ENCODE measurements around the gene SLC26A2.

Gene SLC26A2

DNA sequence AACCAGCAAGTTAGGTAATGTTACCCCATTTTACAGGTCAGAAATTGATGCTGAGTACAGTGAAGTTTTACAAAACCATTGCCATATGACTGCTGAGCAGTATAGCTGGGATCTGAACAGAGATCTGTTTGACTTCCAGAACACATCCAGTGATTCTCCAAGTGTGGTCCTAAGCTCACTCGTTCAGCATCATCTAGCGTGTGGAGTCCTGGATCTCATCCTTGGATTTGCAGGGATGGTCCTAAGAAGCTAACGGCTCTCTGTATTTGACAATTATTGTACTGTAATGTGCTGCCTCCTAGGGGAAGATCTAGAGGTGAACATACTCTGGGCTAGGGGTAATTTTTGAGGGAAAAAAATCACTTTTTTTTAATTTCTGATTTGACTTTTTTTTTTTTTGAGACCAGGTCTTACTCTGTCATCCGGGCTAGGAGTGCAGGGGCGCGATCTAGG is 1.4 kb downstream of the SLC26A2 start:
- Histone ChIP-seq H3K27me3 (ENCODE audit: control insufficient read depth in 3 of 3, insufficient read depth in 3 of 3, low read depth in 1 of 3, low read length in 3 of 3) (peaks cover 0 to 4% (median 0%) of the 10 kb centered on the region in 3 experiments), H3K4ac (ENCODE audit: low read length) (no peak overlapping the region), H4K8ac (ENCODE audit: low read depth, low read length) (no peak overlapping the region), H3K27ac (replicated peaks; ENCODE audit: low read length) (no peak overlapping the region), H3K4me2 (ENCODE audit: insufficient read depth, low read length, poor library complexity, severe bottlenecking) (no peak overlapping the region), H3K9ac (ENCODE audit: low read depth, low read length, poor library complexity) (no peak overlapping the region), H2BK120ac (ENCODE audit: low read depth, low read length) (no peak overlapping the region), H2BK15ac (ENCODE audit: low read length) (no peak overlapping the region), H2BK5ac (ENCODE audit: low read length) (no peak overlapping the region), H2AK5ac (ENCODE audit: low read depth, low read length) (no peak overlapping the region), H3K14ac (ENCODE audit: low read length) (no peak overlapping the region), H2BK12ac (ENCODE audit: low read length) (no peak overlapping the region), H3K23ac (ENCODE audit: low read depth, low read length, poor library complexity) (no peak overlapping the region), H3K4me1 (ENCODE audit: control insufficient read depth in 2 of 2, insufficient read depth in 1 of 2, low read depth in 1 of 2, low read length in 2 of 2) (peaks cover 6 to 8% of the 10 kb centered on the region in 2 donors), H3K79me1 (ENCODE audit: low read depth, low read length) (no peaks in the 10 kb centered on the region), H3K36me3 (replicated peaks in 1 of 2; ENCODE audit: control insufficient read depth in 2 of 2, insufficient read depth in 2 of 2, low read length in 2 of 2) (no peaks in the 10 kb centered on the region), H3K18ac (ENCODE audit: low read length) (no peak overlapping the region), H3K9me3 (replicated peaks in 1 of 2; ENCODE audit: control insufficient read depth in 2 of 2, insufficient read depth in 1 of 2, low read depth in 1 of 2, low read length in 2 of 2) (no peaks in the 10 kb centered on the region), H4K91ac (ENCODE audit: low read depth, low read length, poor library complexity) (no peak overlapping the region), H2AFZ (ENCODE audit: low read length) (no peak overlapping the region), H3K4me3 (ENCODE audit: low read length in 2 of 2) (no peak overlapping the region)
- no CpG with 5 or more reads among the region's 6 CpGs for WGBS, 2 donors (ENCODE audit: extremely low coverage in 2 of 2, insufficient read length in 2 of 2, insufficient replicate concordance in 1 of 2)
- no peak for DNase-seq (ENCODE audit: low spot score)

DNA sequence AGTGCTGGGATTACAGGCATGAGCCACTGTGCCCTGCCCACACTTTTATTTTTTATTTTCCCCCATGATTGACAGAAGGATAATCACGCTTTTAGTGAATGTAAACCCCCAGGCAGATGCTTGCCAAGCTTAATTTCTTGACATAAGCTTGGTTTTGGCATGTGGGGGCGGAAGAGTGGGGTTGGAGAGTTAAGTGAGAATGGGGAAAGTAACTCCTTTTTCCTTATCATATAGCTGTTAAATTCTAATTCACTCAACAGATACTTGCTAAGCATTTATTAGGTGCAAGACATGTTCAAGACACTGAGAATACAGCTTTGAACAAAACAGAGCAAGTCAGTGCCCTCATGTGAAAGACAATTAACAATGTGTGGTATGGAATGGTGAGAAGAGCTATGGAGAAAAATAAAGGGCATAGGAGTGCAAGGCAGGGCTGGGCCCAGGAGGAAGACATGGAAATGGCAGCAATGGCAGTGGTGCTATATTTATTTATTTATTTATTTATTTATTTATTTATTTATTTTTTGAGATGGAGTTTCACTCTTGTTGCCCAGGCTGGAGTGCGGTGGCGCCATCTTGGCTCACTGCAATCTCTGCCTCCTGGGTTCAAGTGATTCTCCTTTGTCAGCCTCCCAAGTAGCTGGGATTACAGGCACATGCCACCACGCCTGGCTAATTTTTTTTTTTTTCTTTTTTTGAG is 2.2 kb downstream of the SLC26A2 start:
- H3K4ac ChIP-seq (ENCODE audit: low read length) = no peak overlapping the region
- H4K91ac ChIP-seq (ENCODE audit: low read depth, low read length, poor library complexity) = no peak overlapping the region
- no peak overlapping the region for H3K4me3 ChIP-seq (ENCODE audit: low read length in 2 of 2)
- DNase-seq (ENCODE audit: low spot score) = no peak
- H3K79me1 ChIP-seq (ENCODE audit: low read depth, low read length) = no peaks in the 10 kb centered on the region
- H3K27me3 ChIP-seq (ENCODE audit: control insufficient read depth in 3 of 3, insufficient read depth in 3 of 3, low read depth in 1 of 3, low read length in 3 of 3) = peaks cover 0 to 4% (median 0%) of the 10 kb centered on the region in 3 experiments
- H3K36me3 ChIP-seq (replicated peaks in 1 of 2; ENCODE audit: control insufficient read depth in 2 of 2, insufficient read depth in 2 of 2, low read length in 2 of 2) = no peaks in the 10 kb centered on the region
- H4K8ac ChIP-seq (ENCODE audit: low read depth, low read length) = no peak overlapping the region
- H3K9ac ChIP-seq (ENCODE audit: low read depth, low read length, poor library complexity) = no peak overlapping the region
- H2AK5ac ChIP-seq (ENCODE audit: low read depth, low read length) = no peak overlapping the region
- H2BK12ac ChIP-seq (ENCODE audit: low read length) = no peak overlapping the region
- no peak overlapping the region for H3K23ac ChIP-seq (ENCODE audit: low read depth, low read length, poor library complexity)
- H3K4me1 ChIP-seq (ENCODE audit: control insufficient read depth in 2 of 2, insufficient read depth in 1 of 2, low read depth in 1 of 2, low read length in 2 of 2) = peaks cover 6 to 8% of the 10 kb centered on the region in 2 donors
- no CpG with 5 or more reads among the region's 5 CpGs for WGBS, 2 donors (ENCODE audit: extremely low coverage in 2 of 2, insufficient read length in 2 of 2, insufficient replicate concordance in 1 of 2)
- no peak overlapping the region for H3K18ac ChIP-seq (ENCODE audit: low read length)
- no peak overlapping the region for H3K4me2 ChIP-seq (ENCODE audit: insufficient read depth, low read length, poor library complexity, severe bottlenecking)
- H2BK120ac ChIP-seq (ENCODE audit: low read depth, low read length) = no peak overlapping the region
- H2BK15ac ChIP-seq (ENCODE audit: low read length) = no peak overlapping the region
- H2AFZ ChIP-seq (ENCODE audit: low read length) = no peak overlapping the region
- no peak overlapping the region for H2BK5ac ChIP-seq (ENCODE audit: low read length)
- no peak overlapping the region for H3K14ac ChIP-seq (ENCODE audit: low read length)
- no peak overlapping the region for H3K27ac ChIP-seq (replicated peaks; ENCODE audit: low read length)
- no peaks in the 10 kb centered on the region for H3K9me3 ChIP-seq (replicated peaks in 1 of 2; ENCODE audit: control insufficient read depth in 2 of 2, insufficient read depth in 1 of 2, low read depth in 1 of 2, low read length in 2 of 2)

DNA sequence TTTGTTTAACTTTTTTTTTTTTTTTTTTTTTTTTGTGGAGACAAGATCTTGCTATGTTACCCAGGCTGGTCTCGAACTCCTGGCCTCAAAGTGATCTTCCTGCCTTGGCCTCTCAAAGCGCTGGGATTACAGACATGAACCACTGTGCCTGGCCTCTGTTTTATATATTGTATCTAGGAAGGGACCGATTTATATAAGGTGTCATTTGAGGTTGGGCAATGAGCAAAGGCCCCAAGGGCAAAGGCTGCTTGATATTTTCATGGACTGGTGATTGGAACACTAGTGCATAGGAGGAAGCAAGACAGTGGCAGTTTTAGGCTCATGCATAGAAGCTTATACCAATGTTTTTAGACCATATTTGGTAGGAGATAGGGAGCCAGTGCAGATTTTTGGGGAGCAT is 3.2 kb downstream of the SLC26A2 start:
- Histone ChIP-seq H3K14ac (ENCODE audit: low read length) (no peak overlapping the region), H3K27me3 (ENCODE audit: control insufficient read depth in 3 of 3, insufficient read depth in 3 of 3, low read depth in 1 of 3, low read length in 3 of 3) (peaks cover 0 to 4% (median 0%) of the 10 kb centered on the region in 3 experiments), H3K4ac (ENCODE audit: low read length) (no peak overlapping the region), H2BK12ac (ENCODE audit: low read length) (no peak overlapping the region), H2AFZ (ENCODE audit: low read length) (no peak overlapping the region), H3K79me1 (ENCODE audit: low read depth, low read length) (no peaks in the 10 kb centered on the region), H2BK120ac (ENCODE audit: low read depth, low read length) (no peak overlapping the region), H3K18ac (ENCODE audit: low read length) (no peak overlapping the region), H3K4me3 (ENCODE audit: low read length in 2 of 2) (no peak overlapping the region), H4K91ac (ENCODE audit: low read depth, low read length, poor library complexity) (no peak overlapping the region), H3K27ac (replicated peaks; ENCODE audit: low read length) (no peak overlapping the region), H3K36me3 (replicated peaks in 1 of 2; ENCODE audit: control insufficient read depth in 2 of 2, insufficient read depth in 2 of 2, low read length in 2 of 2) (no peaks in the 10 kb centered on the region), H3K23ac (ENCODE audit: low read depth, low read length, poor library complexity) (no peak overlapping the region), H4K8ac (ENCODE audit: low read depth, low read length) (no peak overlapping the region), H3K4me1 (ENCODE audit: control insufficient read depth in 2 of 2, insufficient read depth in 1 of 2, low read depth in 1 of 2, low read length in 2 of 2) (peaks cover 6 to 8% of the 10 kb centered on the region in 2 donors), H2BK5ac (ENCODE audit: low read length) (no peak overlapping the region), H2BK15ac (ENCODE audit: low read length) (no peak overlapping the region), H3K4me2 (ENCODE audit: insufficient read depth, low read length, poor library complexity, severe bottlenecking) (no peak overlapping the region), H2AK5ac (ENCODE audit: low read depth, low read length) (no peak overlapping the region), H3K9me3 (replicated peaks in 1 of 2; ENCODE audit: control insufficient read depth in 2 of 2, insufficient read depth in 1 of 2, low read depth in 1 of 2, low read length in 2 of 2) (no peaks in the 10 kb centered on the region), H3K9ac (ENCODE audit: low read depth, low read length, poor library complexity) (no peak overlapping the region)
- no CpG with 5 or more reads among the region's 3 CpGs for WGBS, 2 donors (ENCODE audit: extremely low coverage in 2 of 2, insufficient read length in 2 of 2, insufficient replicate concordance in 1 of 2)
- no peak for DNase-seq (ENCODE audit: low spot score)

DNA sequence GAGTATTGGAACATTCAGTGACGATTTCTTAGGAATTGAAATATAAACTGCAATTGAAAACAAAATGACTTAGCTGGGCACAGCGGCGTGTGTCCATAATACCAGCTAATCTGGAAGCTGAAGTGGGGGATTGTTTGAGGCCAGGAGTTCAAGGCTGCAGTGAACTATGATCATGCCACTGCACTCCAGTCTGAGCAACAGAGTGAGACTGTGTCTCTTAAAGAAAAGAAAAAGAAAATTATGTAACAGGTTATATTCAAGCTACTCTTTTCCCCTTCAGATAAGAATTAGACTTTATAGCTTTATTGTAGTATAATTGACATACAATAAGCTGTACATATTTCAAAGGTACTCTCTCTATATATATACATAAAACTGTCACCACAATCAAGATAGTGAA is 6.4 kb downstream of the SLC26A2 start:
- H4K8ac ChIP-seq (ENCODE audit: low read depth, low read length) = no peak overlapping the region
- H3K23ac ChIP-seq (ENCODE audit: low read depth, low read length, poor library complexity) = no peak overlapping the region
- H3K36me3 ChIP-seq (replicated peaks in 1 of 2; ENCODE audit: control insufficient read depth in 2 of 2, insufficient read depth in 2 of 2, low read length in 2 of 2) = no peaks in the 10 kb centered on the region
- H2BK120ac ChIP-seq (ENCODE audit: low read depth, low read length) = no peak overlapping the region
- no peak overlapping the region for H3K18ac ChIP-seq (ENCODE audit: low read length)
- DNase-seq (ENCODE audit: low spot score) = no peak
- no peak overlapping the region for H3K9ac ChIP-seq (ENCODE audit: low read depth, low read length, poor library complexity)
- no peak overlapping the region for H3K14ac ChIP-seq (ENCODE audit: low read length)
- no peak overlapping the region for H4K91ac ChIP-seq (ENCODE audit: low read depth, low read length, poor library complexity)
- no peak overlapping the region for H2AFZ ChIP-seq (ENCODE audit: low read length)
- H2BK12ac ChIP-seq (ENCODE audit: low read length) = no peak overlapping the region
- no peaks in the 10 kb centered on the region for H3K9me3 ChIP-seq (replicated peaks in 1 of 2; ENCODE audit: control insufficient read depth in 2 of 2, insufficient read depth in 1 of 2, low read depth in 1 of 2, low read length in 2 of 2)
- no peaks in the 10 kb centered on the region for H3K79me1 ChIP-seq (ENCODE audit: low read depth, low read length)
- WGBS, 2 donors (ENCODE audit: extremely low coverage in 2 of 2, insufficient read length in 2 of 2, insufficient replicate concordance in 1 of 2) = no CpG with 5 or more reads among the region's 3 CpGs
- H3K4me2 ChIP-seq (ENCODE audit: insufficient read depth, low read length, poor library complexity, severe bottlenecking) = no peak overlapping the region
- H3K27me3 ChIP-seq (ENCODE audit: control insufficient read depth in 3 of 3, insufficient read depth in 3 of 3, low read depth in 1 of 3, low read length in 3 of 3) = peaks cover 0 to 1% (median 0%) of the 10 kb centered on the region in 3 experiments
- H3K4me3 ChIP-seq (ENCODE audit: low read length in 2 of 2) = no peak overlapping the region
- H3K4me1 ChIP-seq (ENCODE audit: control insufficient read depth in 2 of 2, insufficient read depth in 1 of 2, low read depth in 1 of 2, low read length in 2 of 2) = peaks cover 0 to under 1% of the 10 kb centered on the region in 2 donors
- no peak overlapping the region for H2AK5ac ChIP-seq (ENCODE audit: low read depth, low read length)
- H2BK5ac ChIP-seq (ENCODE audit: low read length) = no peak overlapping the region
- H3K27ac ChIP-seq (replicated peaks; ENCODE audit: low read length) = no peak overlapping the region
- no peak overlapping the region for H3K4ac ChIP-seq (ENCODE audit: low read length)
- H2BK15ac ChIP-seq (ENCODE audit: low read length) = no peak overlapping the region

Measured in neuronal stem cell (in vitro differentiated cells).